Spleen (tissue), 11 donors: ENCODE results near the gene HMGB1. TPM values are rescaled to one million over a fixed set of nuclear protein-coding genes. Genes with fewer than 3 reads are reported as not detected.

Source experiments
- DNase-seq: peaks from one replicate; pipeline ENCODE4 v3.0.0-alpha.2; 2020
- H3K27ac ChIP-seq, 8 donors: fragments of 200-600 bp; sonication (generic) in 7 of 8; 1 replicate in 4 of 8; 2 replicates in 4 of 8; pipeline versions ENCODE4 v1.5.0 to v1.8.0; 2016 to 2021; ENCODE audit warnings: inconsistent platforms in 4 of 8, mild to moderate bottlenecking in 4 of 8, moderate library complexity in 1 of 8
- H3K27me3 ChIP-seq, 7 donors: fragments of 200-600 bp; sonication (generic) in 6 of 7; replicated peaks in 1 of 7; 1 replicate in 4 of 7; 2 replicates in 3 of 7; pipeline versions ENCODE4 v1.5.0 to v1.8.0; 2016 to 2021; ENCODE audit warnings: inconsistent platforms in 3 of 7, mild to moderate bottlenecking in 1 of 7
- H3K36me3 ChIP-seq, 6 donors: fragments of 200-600 bp; sonication (generic) in 5 of 6; 1 replicate in 4 of 6; 2 replicates in 2 of 6; pipeline versions ENCODE4 v1.5.0 to v1.8.0; 2016 to 2021; ENCODE audit warnings: inconsistent platforms in 2 of 6
- H3K4me1 ChIP-seq, 6 donors: fragments of 200-600 bp; sonication (generic) in 5 of 6; 1 replicate in 3 of 6; 2 replicates in 3 of 6; pipeline versions ENCODE4 v1.5.0 to v1.8.0; 2016 to 2021; ENCODE audit warnings: inconsistent platforms in 3 of 6
- H3K4me3 ChIP-seq, 8 donors: fragments of 200-600 bp; sonication (generic) in 7 of 8; 1 replicate in 4 of 8; 2 replicates in 4 of 8; pipeline versions ENCODE4 v1.5.0 to v1.8.0; 2016 to 2021; ENCODE audit warnings: inconsistent platforms in 4 of 8, mild to moderate bottlenecking in 4 of 8, moderate library complexity in 2 of 8
- H3K9me3 ChIP-seq, 8 donors: fragments of 200-600 bp; sonication (generic) in 7 of 8; 1 replicate in 4 of 8; 2 replicates in 4 of 8; pipeline versions ENCODE4 v1.5.0 to v1.8.0; 2016 to 2021; ENCODE audit warnings: inconsistent platforms in 4 of 8
- CTCF ChIP-seq, 11 experiments: fragments of 200-600 bp in 7 of 11; fragments of 450-650 bp in 4 of 11; sonication (generic) in 4 of 11; IDR thresholded peaks in 8 of 11; conservative IDR thresholded peaks in 3 of 11; 1 replicate in 7 of 11; 2 replicates in 4 of 11; pipeline versions ENCODE4 v1.4.0 to v1.8.0; 2016 to 2021; ENCODE audit warnings: antibody characterized with exemption in 11 of 11, inconsistent platforms in 4 of 11, mild to moderate bottlenecking in 1 of 11
- POLR2A ChIP-seq, 3 donors: fragments of 450-650 bp; IDR thresholded peaks; one replicate each; pipeline ENCODE4 v1.5.1; 2017; ENCODE audit warnings: antibody characterized with exemption in 3 of 3, mild to moderate bottlenecking in 1 of 3
- POLR2AphosphoS5 ChIP-seq, 3 donors: sonication (generic); formaldehyde crosslinking; IDR thresholded peaks; one replicate each; pipeline ENCODE4 v1.5.1; 2017; ENCODE audit warnings: antibody characterized with exemption in 3 of 3
- WGBS, 5 donors: extraction: QIAGEN DNeasy Blood & Tissue Kit in 3 of 5; methylation state at CpG; one replicate each; pipeline versions ENCODE4 v1.1.5 to v1.1.7; 2013 to 2018; 5-methylcytosine and 5-hydroxymethylcytosine counted together
- intact Hi-C: fragments of 100-400 bp; cut with DNase I; formaldehyde crosslinking; loops from one replicate; pipeline ENCODE4 v1.15.0; 2023; ENCODE audit warnings: low total_unique reads
- polyA plus RNA-seq, 3 donors: library from polyadenylated mRNA; stranded (reverse); fragments of 200-250 nt; gene quantifications; one replicate each; pipeline ENCODE4 v1.2.1, GENCODE V29; 2013
- total RNA-seq, 7 donors: library from RNA; depleted of rRNA in 3 of 7; stranded (reverse); fragments of >200 nt in 3 of 7; fragmentation: NEBNext Ultra II Directional in 4 of 7; extraction: Animal tissue kit (Norgen Biotek cat#: 25700) in 4 of 7; gene quantifications; one replicate each; pipeline versions ENCODE4 v1.1.0 to v1.2.1, GENCODE V29; 2016 to 2021
- donor health status: healthy with polysubstance abuse.
- donor health status: DM: no; HTN: no; CAD: no; lungs with moderate emphysema.
- donor health status: DM: no; HTN: no; CAD: no.
- donor health status: Bipolar disorder and iron deficiency.
- donor health status: healthy.
- donor health status: DM: no; HTN: no; CAD: no.
- donor health status: DM: yes; HTN: yes; CAD: no.

HMGB1 gene
- total and polyA plus RNA-seq, 10 donors, result 221 to 528 (median 308) TPM

- Histone ChIP-seq H3K4me3 (no peak overlapping the region), H3K4me1 (peaks cover 0 to 15% (median 0%) of the 10 kb centered on the region in 6 donors), H3K9me3 (no peaks in the 10 kb centered on the region), H3K36me3 (no peaks in the 10 kb centered on the region), H3K27ac (peak overlapping the region in 1 of 8 donors; percentile 8), H3K27me3 (no peaks in the 10 kb centered on the region)
- TF ChIP-seq POLR2AphosphoS5 (IDR thresholded peaks at IDR 0.05), result no peak
- no peak for TF ChIP-seq CTCF (IDR thresholded peaks at IDR 0.05 in 8 of 11, conservative IDR thresholded peaks at IDR 0.05 in 3 of 11)
- TF ChIP-seq POLR2A (IDR thresholded peaks at IDR 0.05), result no peak
- no peak for DNase-seq
- WGBS, 5 donors, result 49 to 66% (median 58%) methylated on average over 6 of the region's 6 CpGs
- intact Hi-C loops, result no loop called here
Measured at GRCh38 chr13:30429721-30430694, 35.7 kb downstream of the HMGB1 start.

- DNase-seq, result no peak
- Histone ChIP-seq H3K9me3 (no peaks in the 10 kb centered on the region), H3K36me3 (no peaks in the 10 kb centered on the region), H3K27me3 (no peaks in the 10 kb centered on the region), H3K4me1 (peaks cover 0 to 15% (median 0%) of the 10 kb centered on the region in 6 donors), H3K4me3 (no peak overlapping the region), H3K27ac (no peak overlapping the region)
- 81 to 88% (median 87%) methylated on average over 3 of the region's 3 CpGs for WGBS, 5 donors
- TF ChIP-seq CTCF (IDR thresholded peaks at IDR 0.05 in 8 of 11, conservative IDR thresholded peaks at IDR 0.05 in 3 of 11), result no peak
- TF ChIP-seq POLR2A (IDR thresholded peaks at IDR 0.05), result no peak
- no peak for TF ChIP-seq POLR2AphosphoS5 (IDR thresholded peaks at IDR 0.05)
- intact Hi-C loops, result no loop called here
Measured at GRCh38 chr13:30429235-30429634, 36.5 kb downstream of the HMGB1 start.

GRCh38 chr13:30423891-30424290, 41.8 kb downstream of the HMGB1 start:
- H3K9me3 ChIP-seq, result no peaks in the 10 kb centered on the region
- H3K36me3 ChIP-seq, result no peaks in the 10 kb centered on the region
- H3K27me3 ChIP-seq, result no peaks in the 10 kb centered on the region
- 92 to 99% (median 95%) methylated on average over 3 of the region's 3 CpGs for WGBS, 5 donors
- TF ChIP-seq POLR2AphosphoS5 (IDR thresholded peaks at IDR 0.05), result no peak
- TF ChIP-seq CTCF (IDR thresholded peaks at IDR 0.05 in 8 of 11, conservative IDR thresholded peaks at IDR 0.05 in 3 of 11), result no peak
- no peak for TF ChIP-seq POLR2A (IDR thresholded peaks at IDR 0.05)
- DNase-seq, result no peak
- no peak overlapping the region for H3K27ac ChIP-seq
- peaks cover 4 to 32% (median 20%) of the 10 kb centered on the region in 6 donors for H3K4me1 ChIP-seq
- intact Hi-C loops, result no loop called here
- no peak overlapping the region for H3K4me3 ChIP-seq
